GM12892 (cell line): Measurements from ENCODE around the gene POLG2.

Experiments
- POLR2A ChIP-seq: IDR thresholded peaks from 2 replicates; pipeline ENCODE4 v1.6.1; 2011; ENCODE audit warnings: low read depth, low read length, control low read depth
- POLR2AphosphoS5 ChIP-seq: IDR thresholded peaks from 2 replicates; pipeline ENCODE4 v1.6.1; 2011; ENCODE audit warnings: low read depth, low read length, control low read depth

DNA sequence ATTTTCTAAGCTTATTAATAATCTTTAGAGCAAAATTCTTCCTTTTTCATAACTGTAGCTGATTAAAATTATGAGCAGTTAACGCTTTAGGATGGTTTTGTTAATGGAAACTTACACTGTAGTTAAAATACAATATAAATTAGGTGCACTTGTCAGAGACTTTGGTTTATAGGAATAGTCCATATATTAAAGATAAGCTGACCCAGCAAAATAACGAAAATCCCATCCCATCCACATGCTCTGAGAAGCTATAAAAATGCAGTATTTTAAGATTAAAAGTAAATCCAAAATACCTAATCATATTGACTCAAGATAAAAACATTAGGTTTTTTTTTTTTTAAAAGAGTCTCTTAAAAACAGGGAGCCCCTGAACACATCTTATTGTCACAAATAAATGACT is 47.9 kb upstream of the POLG2 start:
- no peak for TF ChIP-seq POLR2AphosphoS5
- TF ChIP-seq POLR2A = no peak
